ENCODE results near the gene SDF4.
A peak's percentile ranks its signal among the peaks of the same experiment; 100 is the strongest.

GRCh38 chr1:1217621-1218523 is 13.9 kb downstream of the SDF4 start:
- TF ChIP-seq POLR2A (IDR thresholded peaks at IDR 0.05) (no peak), CTCF (IDR thresholded peaks at IDR 0.05 in 8 of 11, conservative IDR thresholded peaks at IDR 0.05 in 3 of 11) (no peak), POLR2AphosphoS5 (IDR thresholded peaks at IDR 0.05) (peak in 1 of 3 donors; percentile 33)
